ENCODE data around the gene SPATA3. TPM values are rescaled to one million over a fixed set of nuclear protein-coding genes. Genes with fewer than 3 reads are reported as not detected.

SPATA3 gene
- total and polyA plus RNA-seq, 2 donors (not counting 1 experiment from before 2014, with no cell fraction given): not detected

- no peak overlapping the region for H3K27ac ChIP-seq (ENCODE audit: insufficient read depth, low read length)
- H3K27me3 ChIP-seq (ENCODE audit: control insufficient read depth, insufficient read depth, low read length): peaks cover 6% of the 10 kb centered on the region
- no peaks in the 10 kb centered on the region for H3K79me2 ChIP-seq (ENCODE audit: control insufficient read depth, insufficient read depth, low read length)
- H3K4me2 ChIP-seq (ENCODE audit: extremely low read depth, insufficient read depth, low read length): no peak overlapping the region
- no peaks in the 10 kb centered on the region for H3K36me3 ChIP-seq (ENCODE audit: control insufficient read depth, insufficient read depth, low read length)
- no peaks in the 10 kb centered on the region for H3K4me1 ChIP-seq (ENCODE audit: control insufficient read depth, extremely low read depth, insufficient read depth, low read length)
- H3K4me3 ChIP-seq (replicated peaks in 1 of 4; ENCODE audit: control extremely low read depth in 1 of 4, insufficient read depth in 1 of 4, low read depth in 3 of 4, low read length in 4 of 4): no peak overlapping the region
- H3K9me3 ChIP-seq (ENCODE audit: control insufficient read depth, insufficient read depth, low read depth, low read length): no peaks in the 10 kb centered on the region
- no peak for TF ChIP-seq EZH2 (IDR thresholded peaks at IDR 0.05; ENCODE audit: low read length, missing control alignments)
- no peak for TF ChIP-seq CTCF (conservative IDR thresholded peaks at IDR 0.05 in 1 of 2, IDR thresholded peaks at IDR 0.05 in 1 of 2; ENCODE audit: low read depth in 1 of 2, low read length in 2 of 2)
- H3K9ac ChIP-seq (ENCODE audit: insufficient read depth, low read length): no peak overlapping the region
- no peak for DNase-seq (ENCODE audit: low read depth in 2 of 2)
- H4K20me1 ChIP-seq (ENCODE audit: control insufficient read depth, extremely low read depth, insufficient read depth, low read length): no peaks in the 10 kb centered on the region
- H2AFZ ChIP-seq (ENCODE audit: low read length): no peak overlapping the region
Measured at GRCh38 chr2:230980468-230980867, 15.5 kb upstream of the SPATA3 start.

- no peaks in the 10 kb centered on the region for H3K9me3 ChIP-seq (ENCODE audit: control insufficient read depth, insufficient read depth, low read depth, low read length)
Measured at GRCh38 chr2:230981704-230982103, 14.2 kb upstream of the SPATA3 start.

GRCh38 chr2:230982126-230982525 is 13.8 kb upstream of the SPATA3 start:
- no peak for DNase-seq (ENCODE audit: low read depth in 2 of 2)
- Histone ChIP-seq H3K27me3 (ENCODE audit: control insufficient read depth, insufficient read depth, low read length) (no peaks in the 10 kb centered on the region), H3K36me3 (ENCODE audit: control insufficient read depth, insufficient read depth, low read length) (no peaks in the 10 kb centered on the region), H3K4me2 (ENCODE audit: extremely low read depth, insufficient read depth, low read length) (no peak overlapping the region), H3K4me3 (replicated peaks in 1 of 4; ENCODE audit: control extremely low read depth in 1 of 4, insufficient read depth in 1 of 4, low read depth in 3 of 4, low read length in 4 of 4) (no peak overlapping the region), H2AFZ (ENCODE audit: low read length) (no peak overlapping the region), H3K4me1 (ENCODE audit: control insufficient read depth, extremely low read depth, insufficient read depth, low read length) (no peaks in the 10 kb centered on the region), H3K9ac (ENCODE audit: insufficient read depth, low read length) (no peak overlapping the region), H3K79me2 (ENCODE audit: control insufficient read depth, insufficient read depth, low read length) (no peaks in the 10 kb centered on the region), H3K27ac (ENCODE audit: insufficient read depth, low read length) (no peak overlapping the region), H3K9me3 (ENCODE audit: control insufficient read depth, insufficient read depth, low read depth, low read length) (no peaks in the 10 kb centered on the region), H4K20me1 (ENCODE audit: control insufficient read depth, extremely low read depth, insufficient read depth, low read length) (no peaks in the 10 kb centered on the region)
- TF ChIP-seq CTCF (conservative IDR thresholded peaks at IDR 0.05 in 1 of 2, IDR thresholded peaks at IDR 0.05 in 1 of 2; ENCODE audit: low read depth in 1 of 2, low read length in 2 of 2) (no peak), EZH2 (IDR thresholded peaks at IDR 0.05; ENCODE audit: low read length, missing control alignments) (no peak)

More at GRCh38 chr2:230981704-230982103, 14.2 kb upstream of the SPATA3 start:
- peaks cover 4% of the 10 kb centered on the region for H3K27me3 ChIP-seq (ENCODE audit: control insufficient read depth, insufficient read depth, low read length)
- H3K9ac ChIP-seq (ENCODE audit: insufficient read depth, low read length): no peak overlapping the region
- H3K27ac ChIP-seq (ENCODE audit: insufficient read depth, low read length): no peak overlapping the region
- no peak for TF ChIP-seq EZH2 (IDR thresholded peaks at IDR 0.05; ENCODE audit: low read length, missing control alignments)
- no peak for TF ChIP-seq CTCF (conservative IDR thresholded peaks at IDR 0.05 in 1 of 2, IDR thresholded peaks at IDR 0.05 in 1 of 2; ENCODE audit: low read depth in 1 of 2, low read length in 2 of 2)
- H4K20me1 ChIP-seq (ENCODE audit: control insufficient read depth, extremely low read depth, insufficient read depth, low read length): no peaks in the 10 kb centered on the region
- no peak for DNase-seq (ENCODE audit: low read depth in 2 of 2)
- no peak overlapping the region for H2AFZ ChIP-seq (ENCODE audit: low read length)
- no peaks in the 10 kb centered on the region for H3K36me3 ChIP-seq (ENCODE audit: control insufficient read depth, insufficient read depth, low read length)
- H3K4me2 ChIP-seq (ENCODE audit: extremely low read depth, insufficient read depth, low read length): no peak overlapping the region
- no peaks in the 10 kb centered on the region for H3K4me1 ChIP-seq (ENCODE audit: control insufficient read depth, extremely low read depth, insufficient read depth, low read length)
- H3K79me2 ChIP-seq (ENCODE audit: control insufficient read depth, insufficient read depth, low read length): no peaks in the 10 kb centered on the region
- no peak overlapping the region for H3K4me3 ChIP-seq (replicated peaks in 1 of 4; ENCODE audit: control extremely low read depth in 1 of 4, insufficient read depth in 1 of 4, low read depth in 3 of 4, low read length in 4 of 4)
